ENCODE measurements around the gene TEDC1. TPM values are rescaled to one million over a fixed set of nuclear protein-coding genes. Genes with fewer than 3 reads are reported as not detected.

Gene TEDC1
- total RNA-seq, 1 donor from 2014 or later: 12.7 TPM

- no peaks in the 10 kb centered on the region for H3K4me1 ChIP-seq
- no peaks in the 10 kb centered on the region for H3K27me3 ChIP-seq
- no peak for DNase-seq (ENCODE audit: low spot score in 2 of 2)
- no peaks in the 10 kb centered on the region for H3K9me3 ChIP-seq
- intact Hi-C loops (cut with DNase I): no loop called here
- peaks cover 64 to 68% of the 10 kb centered on the region in 2 donors for H3K36me3 ChIP-seq
- no peak overlapping the region for H3K4me3 ChIP-seq
- no peak for TF ChIP-seq CTCF (IDR thresholded peaks at IDR 0.05)
- no peak overlapping the region for H3K27ac ChIP-seq
Measured at GRCh38 chr14:105455086-105455640, 35.9 kb upstream of the TEDC1 start.

DNA sequence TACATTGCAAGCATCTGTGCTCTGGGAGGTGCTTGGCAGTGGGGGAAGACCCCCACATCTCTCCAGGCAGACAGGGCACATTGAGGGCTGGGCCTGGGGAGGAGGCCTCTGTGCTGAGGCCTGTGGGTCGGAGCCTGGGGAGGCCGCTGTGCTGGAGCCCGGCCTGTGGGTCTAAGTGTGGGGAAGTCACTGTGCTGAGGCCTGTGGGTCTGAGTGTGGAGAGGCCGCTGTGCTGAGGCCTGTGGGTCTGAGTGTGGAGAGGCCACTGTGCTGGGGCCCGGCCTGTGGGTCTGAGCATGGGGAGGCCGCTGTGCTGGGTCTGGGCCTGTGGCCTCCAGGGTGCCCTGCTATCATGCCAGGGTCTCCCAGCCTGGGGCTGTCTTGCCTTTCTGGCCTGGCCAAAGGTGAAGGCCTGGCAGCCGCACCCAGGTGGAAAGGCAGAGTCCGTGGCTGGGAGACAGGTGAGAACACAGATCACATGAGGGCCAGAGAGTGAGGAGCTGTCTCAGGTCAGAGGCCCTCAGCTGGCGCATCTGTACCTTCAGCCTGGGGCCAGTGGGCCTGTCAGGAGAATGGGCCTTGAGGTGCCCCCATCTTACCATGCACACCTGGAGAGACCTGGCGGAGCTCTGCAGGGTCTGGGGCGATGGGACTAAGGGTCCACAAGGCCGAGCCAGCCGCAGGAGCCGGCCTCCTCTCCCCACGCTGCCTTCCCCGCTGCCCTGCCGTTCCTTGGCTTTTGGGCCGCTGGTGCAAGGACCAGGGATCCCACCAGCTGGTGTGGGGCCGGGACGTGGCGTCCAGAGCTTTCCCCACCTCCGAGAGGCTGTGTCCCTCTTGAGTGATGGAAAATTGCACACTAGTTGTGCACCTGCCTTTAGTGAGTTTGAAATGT, 35.0 kb upstream of the TEDC1 start:
- TF ChIP-seq CTCF (IDR thresholded peaks at IDR 0.05): no peak
- intact Hi-C loops (cut with DNase I): no loop called here
- Histone ChIP-seq H3K9me3 (no peaks in the 10 kb centered on the region), H3K27ac (no peak overlapping the region), H3K36me3 (peaks cover 60 to 68% of the 10 kb centered on the region in 2 donors), H3K4me1 (no peaks in the 10 kb centered on the region), H3K27me3 (no peaks in the 10 kb centered on the region), H3K4me3 (no peak overlapping the region)
- no peak for DNase-seq (ENCODE audit: low spot score in 2 of 2)

- H3K27me3 ChIP-seq: no peaks in the 10 kb centered on the region
- no peak for DNase-seq (ENCODE audit: low spot score in 2 of 2)
- intact Hi-C loops (cut with DNase I): no loop called here
- H3K27ac ChIP-seq: no peak overlapping the region
- no peak overlapping the region for H3K4me3 ChIP-seq
- no peak for TF ChIP-seq CTCF (IDR thresholded peaks at IDR 0.05)
- peaks cover 64 to 74% of the 10 kb centered on the region in 2 donors for H3K36me3 ChIP-seq
- H3K4me1 ChIP-seq: no peaks in the 10 kb centered on the region
- no peaks in the 10 kb centered on the region for H3K9me3 ChIP-seq
Measured at GRCh38 chr14:105456736-105457617, 34.1 kb upstream of the TEDC1 start.

DNA sequence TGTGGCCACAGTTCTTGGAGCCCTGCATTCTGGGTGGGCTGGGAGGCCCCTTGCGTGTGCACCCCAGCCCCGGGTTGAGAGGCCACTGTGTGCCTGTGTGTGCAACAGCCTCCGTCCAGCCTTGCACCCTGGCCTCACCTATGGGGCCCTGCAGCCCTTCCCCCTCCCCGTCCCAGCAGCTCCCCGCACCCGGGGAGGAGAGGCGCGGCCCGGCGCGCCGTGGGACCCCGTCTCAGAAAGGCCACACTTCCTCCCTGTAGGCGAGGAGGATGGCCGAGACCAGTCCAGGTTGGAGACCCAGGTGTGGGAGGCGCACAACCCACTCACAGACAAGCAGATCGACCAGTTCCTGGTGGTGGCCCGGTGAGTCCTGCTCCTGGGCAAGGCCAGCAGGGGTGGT, 33.0 kb upstream of the TEDC1 start:
- H3K27ac ChIP-seq: no peak overlapping the region
- intact Hi-C loops (cut with DNase I): no loop called here
- peaks cover 56 to 68% of the 10 kb centered on the region in 2 donors for H3K36me3 ChIP-seq
- H3K27me3 ChIP-seq: no peaks in the 10 kb centered on the region
- H3K4me3 ChIP-seq: no peak overlapping the region
- TF ChIP-seq CTCF (IDR thresholded peaks at IDR 0.05): no peak
- H3K4me1 ChIP-seq: no peaks in the 10 kb centered on the region
- no peaks in the 10 kb centered on the region for H3K9me3 ChIP-seq
- no peak for DNase-seq (ENCODE audit: low spot score in 2 of 2)

DNA sequence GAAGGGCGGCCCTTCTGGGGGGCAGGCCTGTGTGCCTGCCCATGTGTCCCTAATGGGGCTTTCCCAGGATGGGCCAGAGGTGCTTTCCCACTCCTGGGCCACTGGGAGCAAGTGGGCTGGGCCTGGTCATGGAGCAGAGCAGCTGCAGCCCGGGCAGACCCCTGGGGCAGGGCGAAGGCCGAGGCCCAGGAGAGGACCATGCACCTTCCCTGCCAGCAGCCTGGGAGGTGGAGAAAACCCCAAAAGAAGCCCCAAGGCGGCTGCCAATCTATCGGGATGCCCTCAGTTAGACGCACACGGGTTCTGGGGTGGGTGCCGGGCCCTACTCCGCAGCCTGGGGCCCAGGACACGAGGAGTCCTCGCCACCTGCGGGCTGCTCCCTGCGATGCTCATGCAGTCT, 32.5 kb upstream of the TEDC1 start:
- H3K36me3 ChIP-seq: peaks cover 56 to 68% of the 10 kb centered on the region in 2 donors
- TF ChIP-seq CTCF (IDR thresholded peaks at IDR 0.05): no peak
- H3K9me3 ChIP-seq: no peaks in the 10 kb centered on the region
- no peak overlapping the region for H3K27ac ChIP-seq
- H3K27me3 ChIP-seq: no peaks in the 10 kb centered on the region
- no peak overlapping the region for H3K4me3 ChIP-seq
- intact Hi-C loops (cut with DNase I): no loop called here
- H3K4me1 ChIP-seq: no peaks in the 10 kb centered on the region
- no peak for DNase-seq (ENCODE audit: low spot score in 2 of 2)

All from ascending aorta (tissue), 2 donors.